Liver (tissue), 9 donors: ENCODE results near the gene KIF26B. TPM values are rescaled to one million over a fixed set of nuclear protein-coding genes. Genes with fewer than 3 reads are reported as not detected.

Experiments
- DNase-seq: peaks from one replicate; pipeline ENCODE4 v3.0.0-alpha.2; 2017; ENCODE audit warnings: low spot score
- H3K27ac ChIP-seq, 2 donors: one replicate each; pipeline ENCODE4 v1.7.0; 2013; ENCODE audit warnings: inconsistent platforms in 2 of 2, low read length in 2 of 2, control low read depth in 1 of 2, low read depth in 1 of 2, mild to moderate bottlenecking in 1 of 2
- H3K27me3 ChIP-seq, 4 donors: one replicate each; pipeline versions ENCODE4 v1.6.1 to v1.7.0; 2013; ENCODE audit warnings: low read length in 3 of 4, inconsistent platforms in 1 of 4, mild to moderate bottlenecking in 1 of 4, moderate library complexity in 1 of 4; ENCODE audit not compliant: control insufficient read depth in 4 of 4, insufficient read depth in 4 of 4
- H3K36me3 ChIP-seq, 4 donors: one replicate each; pipeline versions ENCODE4 v1.6.1 to v1.7.0; 2013; ENCODE audit warnings: low read length in 3 of 4, mild to moderate bottlenecking in 3 of 4, low read depth in 1 of 4, moderate library complexity in 1 of 4; ENCODE audit not compliant: control insufficient read depth in 4 of 4, insufficient read depth in 3 of 4
- H3K4me1 ChIP-seq, 4 donors: one replicate each; pipeline versions ENCODE4 v1.6.1 to v1.7.0; 2013; ENCODE audit warnings: low read length in 3 of 4, mild to moderate bottlenecking in 3 of 4, moderate library complexity in 1 of 4; ENCODE audit not compliant: control insufficient read depth in 4 of 4, insufficient read depth in 4 of 4
- H3K4me3 ChIP-seq, 3 donors: one replicate each; pipeline versions ENCODE4 v1.6.1 to v1.7.0; 2013; ENCODE audit warnings: low read length in 3 of 3, control low read depth in 1 of 3, low read depth in 1 of 3, mild to moderate bottlenecking in 1 of 3
- H3K9ac ChIP-seq, 2 donors: one replicate each; pipeline ENCODE4 v1.7.0; 2013; ENCODE audit warnings: low read length in 2 of 2, mild to moderate bottlenecking in 2 of 2, moderate library complexity in 2 of 2, control low read depth in 1 of 2, low read depth in 1 of 2
- H3K9me3 ChIP-seq, 4 donors: one replicate each; pipeline versions ENCODE4 v1.6.1 to v1.7.0; 2013; ENCODE audit warnings: low read length in 3 of 4; ENCODE audit not compliant: control insufficient read depth in 4 of 4
- CTCF ChIP-seq: fragments of 150-350 bp; IDR thresholded peaks from 2 replicates; pipeline ENCODE4 v1.5.1; 2017; ENCODE audit warnings: improper control_type of control experiment, low read depth, low read length; ENCODE audit not compliant: missing input control
- EGR1 ChIP-seq, 2 donors: IDR thresholded peaks; 2 replicates each; pipeline ENCODE4 v1.6.1; 2016 to 2018; ENCODE audit warnings: antibody characterized with exemption in 2 of 2, low read depth in 2 of 2
- FOXA1 ChIP-seq: IDR thresholded peaks from 2 replicates; pipeline ENCODE4 v1.6.1; 2016; ENCODE audit warnings: antibody characterized with exemption
- FOXA2 ChIP-seq: IDR thresholded peaks from 2 replicates; pipeline ENCODE4 v1.6.1; 2016; ENCODE audit warnings: antibody characterized with exemption
- HNF4A ChIP-seq, 2 donors: conservative IDR thresholded peaks; 2 replicates each; pipeline ENCODE4 v1.6.1; 2016; ENCODE audit warnings: antibody characterized with exemption in 2 of 2, mild to moderate bottlenecking in 2 of 2
- JUND ChIP-seq, 2 donors: IDR thresholded peaks; 2 replicates each; pipeline ENCODE4 v1.6.1; 2016; ENCODE audit warnings: antibody characterized with exemption in 2 of 2
- NR2F2 ChIP-seq: IDR thresholded peaks from 2 replicates; pipeline ENCODE4 v1.6.1; 2016; ENCODE audit warnings: antibody characterized with exemption
- RXRA ChIP-seq, 2 donors: IDR thresholded peaks; 2 replicates each; pipeline ENCODE4 v1.6.1; 2017 to 2018; ENCODE audit warnings: antibody characterized with exemption in 2 of 2, mild to moderate bottlenecking in 1 of 2
- SP1 ChIP-seq: IDR thresholded peaks from 2 replicates; pipeline ENCODE4 v1.6.1; 2018; ENCODE audit warnings: antibody characterized with exemption, mild to moderate bottlenecking
- TAF1 ChIP-seq: conservative IDR thresholded peaks from 2 replicates; pipeline ENCODE4 v1.6.1; 2016; ENCODE audit warnings: antibody characterized with exemption, mild to moderate bottlenecking
- YY1 ChIP-seq: IDR thresholded peaks from 2 replicates; pipeline ENCODE4 v1.6.1; 2016; ENCODE audit warnings: antibody characterized with exemption, mild to moderate bottlenecking
- ZBTB33 ChIP-seq: IDR thresholded peaks from 2 replicates; pipeline ENCODE4 v1.6.1; 2016; ENCODE audit warnings: antibody characterized with exemption
- WGBS: extraction: QIAGEN DNeasy Blood & Tissue Kit; methylation state at CpG from one replicate; pipeline ENCODE4 v1.1.7; 2013; 5-methylcytosine and 5-hydroxymethylcytosine counted together
- polyA plus RNA-seq, 2 donors: library from polyadenylated mRNA; stranded (reverse) in 1 of 2; unstranded in 1 of 2; fragments of 200-250 nt in 1 of 2; fragments of >200 nt in 1 of 2; fragmentation: Nextera tagmentation in 1 of 2; extraction: Ambion mirVana in 1 of 2; gene quantifications; one replicate each; pipeline versions ENCODE4 v1.2.1 to v1.2.3, GENCODE V29; 2013 to 2015
- total RNA-seq, 2 donors: library from RNA; depleted of rRNA; stranded (reverse); fragments of >200 nt; gene quantifications; one replicate each; pipeline ENCODE4 v1.2.3, GENCODE V29; 2014
- donor health status: healthy.
- donor health status: healthy.
- donor health status: healthy.
- donor health status: healthy.
- donor health status: healthy.

KIF26B gene
- total and polyA plus RNA-seq, 4 donors = 0.10 to 1.7 (median 0.34) TPM

- Histone ChIP-seq H3K4me1 (no peaks in the 10 kb centered on the region), H3K27ac (no peak overlapping the region), H3K9me3 (no peaks in the 10 kb centered on the region), H3K27me3 (no peaks in the 10 kb centered on the region), H3K4me3 (no peak overlapping the region), H3K36me3 (no peaks in the 10 kb centered on the region), H3K9ac (no peak overlapping the region)
- TF ChIP-seq HNF4A (conservative IDR thresholded peaks at IDR 0.05) (no peak), SP1 (no peak), NR2F2 (no peak)
- DNase-seq = no peak
- WGBS = 64% methylated on average over 7 of the region's 7 CpGs
Measured at GRCh38 chr1:245582026-245582425, 427.2 kb downstream of the KIF26B start.

GRCh38 chr1:245583081-245583480 is 428.3 kb downstream of the KIF26B start:
- Histone ChIP-seq H3K9me3 (no peaks in the 10 kb centered on the region), H3K4me3 (no peak overlapping the region), H3K27me3 (no peaks in the 10 kb centered on the region), H3K9ac (no peak overlapping the region), H3K27ac (no peak overlapping the region), H3K4me1 (no peaks in the 10 kb centered on the region), H3K36me3 (no peaks in the 10 kb centered on the region)
- no peak for DNase-seq
- TF ChIP-seq EGR1 (IDR thresholded peaks at IDR 0.05; ENCODE audit: low read depth in 2 of 2) = no peak
- no peak for TF ChIP-seq HNF4A (conservative IDR thresholded peaks at IDR 0.05)
- no peak for TF ChIP-seq NR2F2
- TF ChIP-seq YY1 = no peak
- no peak for TF ChIP-seq FOXA1
- TF ChIP-seq RXRA (IDR thresholded peaks at IDR 0.05) = no peak
- no peak for TF ChIP-seq JUND (IDR thresholded peaks at IDR 0.05)
- 85% methylated on average over 9 of the region's 9 CpGs for WGBS

- 73% methylated on average over 15 of the region's 15 CpGs for WGBS
- no peak for DNase-seq
- no peaks in the 10 kb centered on the region for H3K36me3 ChIP-seq
- H3K9ac ChIP-seq = no peak overlapping the region
- H3K27ac ChIP-seq = no peak overlapping the region
- no peaks in the 10 kb centered on the region for H3K9me3 ChIP-seq
- H3K27me3 ChIP-seq = no peaks in the 10 kb centered on the region
- no peak overlapping the region for H3K4me3 ChIP-seq
- TF ChIP-seq EGR1 (IDR thresholded peaks at IDR 0.05; ENCODE audit: low read depth in 2 of 2) (no peak), TAF1 (no peak), RXRA (IDR thresholded peaks at IDR 0.05) (no peak), CTCF (no peak)
- H3K4me1 ChIP-seq = no peaks in the 10 kb centered on the region
Measured at GRCh38 chr1:245583575-245584330, 429.0 kb downstream of the KIF26B start.

- H3K4me3 ChIP-seq = no peak overlapping the region
- H3K9me3 ChIP-seq = no peaks in the 10 kb centered on the region
- no peak for DNase-seq
- H3K9ac ChIP-seq = no peak overlapping the region
- TF ChIP-seq ZBTB33 (no peak), FOXA2 (no peak), EGR1 (IDR thresholded peaks at IDR 0.05; ENCODE audit: low read depth in 2 of 2) (no peak)
- no peaks in the 10 kb centered on the region for H3K36me3 ChIP-seq
- WGBS = 67% methylated on average over 11 of the region's 11 CpGs
- no peak overlapping the region for H3K27ac ChIP-seq
- H3K27me3 ChIP-seq = no peaks in the 10 kb centered on the region
- no peaks in the 10 kb centered on the region for H3K4me1 ChIP-seq
Measured at GRCh38 chr1:245585252-245585959, 430.6 kb downstream of the KIF26B start.
